ENCODE measurements around the gene EARS2. TPM values are rescaled to one million over a fixed set of nuclear protein-coding genes. Genes with fewer than 3 reads are reported as not detected.

EARS2 gene
- total and polyA plus RNA-seq, 9 donors, result 13.1 to 20.7 (median 17.9) TPM

- Histone ChIP-seq H3K27me3 (ENCODE audit: control insufficient read depth, insufficient read depth, low read length) (no peaks in the 10 kb centered on the region), H3K27ac (ENCODE audit: low read length) (no peak overlapping the region), H3K36me3 (ENCODE audit: control insufficient read depth, insufficient read depth, low read length) (peaks cover 83% of the 10 kb centered on the region), H3K4me1 (ENCODE audit: control insufficient read depth, insufficient read depth, low read length) (no peaks in the 10 kb centered on the region), H3K4me3 (ENCODE audit: low read length) (no peak overlapping the region), H3K9me3 (replicated peaks; ENCODE audit: control insufficient read depth, low read depth, low read length) (no peaks in the 10 kb centered on the region)
- WGBS (ENCODE audit: insufficient coverage), result 97% methylated on average over 4 of the region's 5 CpGs
- DNase-seq, result no peak
Observed at GRCh38 chr16:23571895-23572294, 14.7 kb upstream of the EARS2 start.

GRCh38 chr16:23570992-23571632 lies 14.0 kb upstream of the EARS2 start:
- no peak overlapping the region for H3K4me3 ChIP-seq (ENCODE audit: low read length)
- no peaks in the 10 kb centered on the region for H3K4me1 ChIP-seq (ENCODE audit: control insufficient read depth, insufficient read depth, low read length)
- no peaks in the 10 kb centered on the region for H3K27me3 ChIP-seq (ENCODE audit: control insufficient read depth, insufficient read depth, low read length)
- no peaks in the 10 kb centered on the region for H3K9me3 ChIP-seq (replicated peaks; ENCODE audit: control insufficient read depth, low read depth, low read length)
- peak; percentile 34 for DNase-seq
- 92% methylated on average over 7 of the region's 8 CpGs for WGBS (ENCODE audit: insufficient coverage)
- no peak overlapping the region for H3K27ac ChIP-seq (ENCODE audit: low read length)
- H3K36me3 ChIP-seq (ENCODE audit: control insufficient read depth, insufficient read depth, low read length), result peaks cover 86% of the 10 kb centered on the region

GRCh38 chr16:23567602-23568001 lies 10.5 kb upstream of the EARS2 start:
- no peaks in the 10 kb centered on the region for H3K9me3 ChIP-seq (replicated peaks; ENCODE audit: control insufficient read depth, low read depth, low read length)
- no peaks in the 10 kb centered on the region for H3K27me3 ChIP-seq (ENCODE audit: control insufficient read depth, insufficient read depth, low read length)
- peaks cover 92% of the 10 kb centered on the region for H3K36me3 ChIP-seq (ENCODE audit: control insufficient read depth, insufficient read depth, low read length)
- H3K27ac ChIP-seq (ENCODE audit: low read length), result no peak overlapping the region
- WGBS (ENCODE audit: insufficient coverage), result 89% methylated on average over 3 of the region's 3 CpGs
- H3K4me1 ChIP-seq (ENCODE audit: control insufficient read depth, insufficient read depth, low read length), result no peaks in the 10 kb centered on the region
- no peak for DNase-seq
- no peak overlapping the region for H3K4me3 ChIP-seq (ENCODE audit: low read length)

- Histone ChIP-seq H3K27ac (ENCODE audit: low read length) (no peak overlapping the region), H3K4me3 (ENCODE audit: low read length) (no peak overlapping the region), H3K4me1 (ENCODE audit: control insufficient read depth, insufficient read depth, low read length) (no peaks in the 10 kb centered on the region), H3K27me3 (ENCODE audit: control insufficient read depth, insufficient read depth, low read length) (no peaks in the 10 kb centered on the region), H3K36me3 (ENCODE audit: control insufficient read depth, insufficient read depth, low read length) (peaks cover 92% of the 10 kb centered on the region), H3K9me3 (replicated peaks; ENCODE audit: control insufficient read depth, low read depth, low read length) (no peaks in the 10 kb centered on the region)
- DNase-seq, result no peak
- 85% methylated on average over 6 of the region's 8 CpGs for WGBS (ENCODE audit: insufficient coverage)
Observed at GRCh38 chr16:23566724-23567123, 9.6 kb upstream of the EARS2 start.

GRCh38 chr16:23564575-23565363 lies 7.6 kb upstream of the EARS2 start:
- no peak for DNase-seq
- peak overlapping the region; percentile 7 for H3K27ac ChIP-seq (ENCODE audit: low read length)
- peaks cover 89% of the 10 kb centered on the region for H3K36me3 ChIP-seq (ENCODE audit: control insufficient read depth, insufficient read depth, low read length)
- H3K9me3 ChIP-seq (replicated peaks; ENCODE audit: control insufficient read depth, low read depth, low read length), result no peaks in the 10 kb centered on the region
- H3K4me3 ChIP-seq (ENCODE audit: low read length), result no peak overlapping the region
- 90% methylated on average over 8 of the region's 9 CpGs for WGBS (ENCODE audit: insufficient coverage)
- no peaks in the 10 kb centered on the region for H3K4me1 ChIP-seq (ENCODE audit: control insufficient read depth, insufficient read depth, low read length)
- no peaks in the 10 kb centered on the region for H3K27me3 ChIP-seq (ENCODE audit: control insufficient read depth, insufficient read depth, low read length)

GRCh38 chr16:23563186-23563585 lies 6.0 kb upstream of the EARS2 start:
- H3K27ac ChIP-seq (ENCODE audit: low read length), result no peak overlapping the region
- peaks cover 9% of the 10 kb centered on the region for H3K4me1 ChIP-seq (ENCODE audit: control insufficient read depth, insufficient read depth, low read length)
- H3K9me3 ChIP-seq (replicated peaks; ENCODE audit: control insufficient read depth, low read depth, low read length), result no peaks in the 10 kb centered on the region
- no peak for DNase-seq
- 100% methylated on average over 2 of the region's 6 CpGs for WGBS (ENCODE audit: insufficient coverage)
- H3K36me3 ChIP-seq (ENCODE audit: control insufficient read depth, insufficient read depth, low read length), result peaks cover 87% of the 10 kb centered on the region
- no peak overlapping the region for H3K4me3 ChIP-seq (ENCODE audit: low read length)
- no peaks in the 10 kb centered on the region for H3K27me3 ChIP-seq (ENCODE audit: control insufficient read depth, insufficient read depth, low read length)

- 90% methylated on average over 4 of the region's 13 CpGs for WGBS (ENCODE audit: insufficient coverage)
- no peaks in the 10 kb centered on the region for H3K27me3 ChIP-seq (ENCODE audit: control insufficient read depth, insufficient read depth, low read length)
- DNase-seq, result no peak
- no peak overlapping the region for H3K4me3 ChIP-seq (ENCODE audit: low read length)
- peaks cover 11% of the 10 kb centered on the region for H3K4me1 ChIP-seq (ENCODE audit: control insufficient read depth, insufficient read depth, low read length)
- H3K36me3 ChIP-seq (ENCODE audit: control insufficient read depth, insufficient read depth, low read length), result peaks cover 80% of the 10 kb centered on the region
- no peaks in the 10 kb centered on the region for H3K9me3 ChIP-seq (replicated peaks; ENCODE audit: control insufficient read depth, low read depth, low read length)
- H3K27ac ChIP-seq (ENCODE audit: low read length), result no peak overlapping the region
Observed at GRCh38 chr16:23562505-23562904, 5.4 kb upstream of the EARS2 start.

- Histone ChIP-seq H3K9me3 (replicated peaks; ENCODE audit: control insufficient read depth, low read depth, low read length) (no peaks in the 10 kb centered on the region), H3K36me3 (ENCODE audit: control insufficient read depth, insufficient read depth, low read length) (peaks cover 71% of the 10 kb centered on the region), H3K4me1 (ENCODE audit: control insufficient read depth, insufficient read depth, low read length) (peaks cover 14% of the 10 kb centered on the region), H3K27ac (ENCODE audit: low read length) (no peak overlapping the region), H3K27me3 (ENCODE audit: control insufficient read depth, insufficient read depth, low read length) (no peaks in the 10 kb centered on the region), H3K4me3 (ENCODE audit: low read length) (no peak overlapping the region)
- WGBS (ENCODE audit: insufficient coverage), result 76% methylated on average over 5 of the region's 5 CpGs
- DNase-seq, result no peak
Observed at GRCh38 chr16:23561586-23561985, 4.4 kb upstream of the EARS2 start.

GRCh38 chr16:23557779-23558702 lies 891 bp upstream of the EARS2 start:
- under 1% methylated on average over 56 of the region's 60 CpGs for WGBS (ENCODE audit: insufficient coverage)
- Histone ChIP-seq H3K4me1 (ENCODE audit: control insufficient read depth, insufficient read depth, low read length) (peaks cover 19% of the 10 kb centered on the region), H3K27ac (ENCODE audit: low read length) (peak overlapping the region; percentile 95), H3K27me3 (ENCODE audit: control insufficient read depth, insufficient read depth, low read length) (no peaks in the 10 kb centered on the region), H3K36me3 (ENCODE audit: control insufficient read depth, insufficient read depth, low read length) (peaks cover 46% of the 10 kb centered on the region), H3K4me3 (ENCODE audit: low read length) (peak overlapping the region; percentile 95), H3K9me3 (replicated peaks; ENCODE audit: control insufficient read depth, low read depth, low read length) (no peaks in the 10 kb centered on the region)
- DNase-seq, result peak; percentile 73

GRCh38 chr16:23554536-23554935 lies 2.6 kb downstream of the EARS2 start:
- Histone ChIP-seq H3K4me3 (ENCODE audit: low read length) (no peak overlapping the region), H3K9me3 (replicated peaks; ENCODE audit: control insufficient read depth, low read depth, low read length) (no peaks in the 10 kb centered on the region), H3K4me1 (ENCODE audit: control insufficient read depth, insufficient read depth, low read length) (peaks cover 19% of the 10 kb centered on the region), H3K27ac (ENCODE audit: low read length) (no peak overlapping the region), H3K27me3 (ENCODE audit: control insufficient read depth, insufficient read depth, low read length) (no peaks in the 10 kb centered on the region), H3K36me3 (ENCODE audit: control insufficient read depth, insufficient read depth, low read length) (peaks cover 42% of the 10 kb centered on the region)
- no CpG with 5 or more reads among the region's 3 CpGs for WGBS (ENCODE audit: insufficient coverage)
- DNase-seq, result no peak

Data from muscle of leg (tissue), 11 donors.